Transverse colon (tissue), 4 donors: ENCODE measurements around the gene IMPACT. TPM values are rescaled to one million over a fixed set of nuclear protein-coding genes. Genes with fewer than 3 reads are reported as not detected.

Experiments used
- DNase-seq: peaks from one replicate; pipeline ENCODE4 v3.0.0-alpha.2; 2019
- H3K27ac ChIP-seq, 4 donors: fragments of 200-600 bp; sonication (generic); 2 replicates each; pipeline ENCODE4 v1.5.1; 2016 to 2018; ENCODE audit warnings: inconsistent platforms in 4 of 4
- H3K27me3 ChIP-seq: fragments of 200-600 bp; sonication (generic); 2 replicates; pipeline ENCODE4 v1.5.1; 2017; ENCODE audit warnings: inconsistent platforms
- H3K36me3 ChIP-seq, 4 donors: fragments of 200-600 bp; sonication (generic); 2 replicates each; pipeline ENCODE4 v1.5.1; 2017 to 2019; ENCODE audit warnings: inconsistent platforms in 4 of 4
- H3K4me1 ChIP-seq, 4 donors: fragments of 200-600 bp; sonication (generic); 2 replicates each; pipeline ENCODE4 v1.5.1; 2017 to 2020; ENCODE audit warnings: inconsistent platforms in 4 of 4
- H3K4me3 ChIP-seq, 4 donors: fragments of 200-600 bp; sonication (generic); 1 replicate in 1 of 4; 2 replicates in 3 of 4; pipeline versions ENCODE4 v1.5.1 to v1.6.1; 2017 to 2019; ENCODE audit warnings: inconsistent platforms in 4 of 4
- H3K9me3 ChIP-seq, 2 donors: fragments of 200-600 bp; sonication (generic); 2 replicates each; pipeline ENCODE4 v1.5.1; 2017 to 2019; ENCODE audit warnings: inconsistent platforms in 2 of 2
- EP300 ChIP-seq: sonication (generic); formaldehyde crosslinking; IDR thresholded peaks from one replicate; pipeline ENCODE4 v1.6.1; 2017; ENCODE audit warnings: antibody characterized with exemption, low read depth
- POLR2A ChIP-seq: fragments of 450-650 bp; IDR thresholded peaks from one replicate; pipeline ENCODE4 v1.6.1; 2016; ENCODE audit warnings: antibody characterized with exemption, mild to moderate bottlenecking, moderate library complexity
- POLR2AphosphoS5 ChIP-seq, 3 donors: sonication (generic); formaldehyde crosslinking; IDR thresholded peaks; one replicate each; pipeline ENCODE4 v1.6.1; 2016; ENCODE audit warnings: antibody characterized with exemption in 3 of 3
- WGBS, 2 donors: methylation state at CpG; one replicate each; pipeline ENCODE4 v1.1.5; 2018; ENCODE audit warnings: low coverage in 1 of 2; 5-methylcytosine and 5-hydroxymethylcytosine counted together
- in situ Hi-C, 4 donors: fragments of 200-750 bp; cut with MboI; loops; one replicate each; pipeline versions ENCODE4 v1.15.0 to v1.15.1; 2017; ENCODE audit warnings: low sequenced_read_pairs in 3 of 4, low pct_ligation_motif_present in 1 of 4, low pct_unique_long_range_greater_than_20kb in 1 of 4
- intact Hi-C: fragments of 100-400 bp; cut with DNase I; formaldehyde crosslinking; loops from one replicate; pipeline ENCODE4 v1.15.1; 2023; ENCODE audit warnings: low total_unique reads
- total RNA-seq, 4 donors: library from RNA; depleted of rRNA; stranded (reverse); fragments of >200 nt; gene quantifications; one replicate each; pipeline ENCODE4 v1.1.0, GENCODE V29; 2016
- TF ChIP-seq, protein P1 (sequence below), 5 experiments: fragments of 200-600 bp in 3 of 5; fragments of 450-650 bp in 2 of 5; sonication (generic) in 3 of 5; IDR thresholded peaks; 1 replicate in 2 of 5; 2 replicates in 3 of 5; pipeline ENCODE4 v1.5.1; 2016 to 2017; ENCODE audit warnings: antibody characterized with exemption in 5 of 5, inconsistent platforms in 3 of 5, mild to moderate bottlenecking in 2 of 5, moderate library complexity in 1 of 5

The IMPACT gene
- total RNA-seq, 4 donors from 2014 or later, result 12.4 to 18.0 (median 16.5) TPM

DNA sequence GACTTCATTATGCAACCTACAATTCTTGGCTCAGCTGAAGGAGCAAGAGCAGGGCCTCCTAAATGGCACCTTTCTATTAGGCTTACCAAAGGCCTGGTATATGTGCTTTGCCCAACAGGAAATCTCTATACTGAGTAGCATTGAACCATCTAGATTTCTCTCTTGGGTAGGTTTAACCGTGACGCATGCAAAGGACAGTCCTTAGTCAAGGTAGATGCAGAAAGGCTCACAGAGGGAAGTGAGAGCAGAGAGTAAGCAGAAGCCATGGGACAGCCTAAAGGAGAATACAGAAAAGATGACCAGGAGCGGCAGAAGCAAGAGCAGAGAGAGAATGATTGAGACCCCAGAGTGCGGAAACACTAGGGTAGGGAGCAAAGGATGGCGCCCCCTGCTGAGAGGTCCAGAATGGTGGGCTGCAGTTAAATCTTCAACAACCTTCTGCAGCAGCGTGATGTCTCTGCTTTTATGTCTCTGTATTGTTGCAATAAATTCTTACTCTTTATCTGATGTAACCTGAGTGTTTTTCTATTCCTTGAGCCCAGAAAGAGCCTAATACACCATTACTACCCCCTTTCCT lies 24.2 kb upstream of the IMPACT start:
- intact Hi-C loops, result no loop called here
- in situ Hi-C loops, result no loop called here
- Histone ChIP-seq H3K27ac (no peak overlapping the region), H3K9me3 (no peaks in the 10 kb centered on the region), H3K4me1 (peaks cover 0 to 8% (median 6%) of the 10 kb centered on the region in 4 donors), H3K27me3 (no peaks in the 10 kb centered on the region), H3K36me3 (no peaks in the 10 kb centered on the region), H3K4me3 (no peak overlapping the region)
- TF ChIP-seq POLR2A (no peak), EP300 (no peak), POLR2AphosphoS5 (IDR thresholded peaks at IDR 0.05) (no peak)
- TF ChIP-seq, protein P1, sequence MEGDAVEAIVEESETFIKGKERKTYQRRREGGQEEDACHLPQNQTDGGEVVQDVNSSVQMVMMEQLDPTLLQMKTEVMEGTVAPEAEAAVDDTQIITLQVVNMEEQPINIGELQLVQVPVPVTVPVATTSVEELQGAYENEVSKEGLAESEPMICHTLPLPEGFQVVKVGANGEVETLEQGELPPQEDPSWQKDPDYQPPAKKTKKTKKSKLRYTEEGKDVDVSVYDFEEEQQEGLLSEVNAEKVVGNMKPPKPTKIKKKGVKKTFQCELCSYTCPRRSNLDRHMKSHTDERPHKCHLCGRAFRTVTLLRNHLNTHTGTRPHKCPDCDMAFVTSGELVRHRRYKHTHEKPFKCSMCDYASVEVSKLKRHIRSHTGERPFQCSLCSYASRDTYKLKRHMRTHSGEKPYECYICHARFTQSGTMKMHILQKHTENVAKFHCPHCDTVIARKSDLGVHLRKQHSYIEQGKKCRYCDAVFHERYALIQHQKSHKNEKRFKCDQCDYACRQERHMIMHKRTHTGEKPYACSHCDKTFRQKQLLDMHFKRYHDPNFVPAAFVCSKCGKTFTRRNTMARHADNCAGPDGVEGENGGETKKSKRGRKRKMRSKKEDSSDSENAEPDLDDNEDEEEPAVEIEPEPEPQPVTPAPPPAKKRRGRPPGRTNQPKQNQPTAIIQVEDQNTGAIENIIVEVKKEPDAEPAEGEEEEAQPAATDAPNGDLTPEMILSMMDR (IDR thresholded peaks at IDR 0.05), result peak in 1 of 5 experiments; percentile 11
- no peak for DNase-seq
- WGBS, 2 donors, result 63 to 78% methylated on average over 6 of the region's 6 CpGs

DNA sequence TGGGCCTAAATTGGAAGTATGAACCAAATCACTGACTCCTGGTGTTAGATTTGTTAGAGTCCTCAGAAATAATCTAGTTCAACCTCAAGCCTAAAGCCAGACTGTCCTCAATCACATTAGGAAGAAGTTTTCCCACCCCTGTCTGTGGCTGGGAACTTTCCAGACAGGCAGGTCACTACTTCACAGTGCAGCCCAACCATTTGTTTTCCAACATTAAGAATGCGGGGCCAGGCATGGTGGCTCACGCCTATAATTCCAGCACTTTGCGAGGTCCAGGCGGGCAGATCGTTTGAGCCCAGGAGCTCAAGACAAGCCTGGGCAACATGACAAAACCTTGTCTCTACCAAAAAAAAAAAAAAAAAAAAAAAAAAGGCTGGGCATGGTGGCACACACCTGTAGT lies 23.4 kb upstream of the IMPACT start:
- Histone ChIP-seq H3K9me3 (no peaks in the 10 kb centered on the region), H3K36me3 (no peaks in the 10 kb centered on the region), H3K4me1 (peaks cover 0 to 7% (median 4%) of the 10 kb centered on the region in 4 donors), H3K27ac (no peak overlapping the region), H3K27me3 (no peaks in the 10 kb centered on the region), H3K4me3 (no peak overlapping the region)
- intact Hi-C loops (no loop called here), in situ Hi-C loops (no loop called here)
- TF ChIP-seq POLR2A (no peak), POLR2AphosphoS5 (IDR thresholded peaks at IDR 0.05) (no peak), EP300 (no peak)
- TF ChIP-seq, protein P1 (IDR thresholded peaks at IDR 0.05), result no peak
- WGBS, 2 donors, result 90% methylated on average over 5 of the region's 5 CpGs; no CpG with 5 or more reads in 1 of the 2 donors
- no peak for DNase-seq

GRCh38 chr18:24404591-24404990 lies 21.9 kb upstream of the IMPACT start:
- Histone ChIP-seq H3K4me1 (no peaks in the 10 kb centered on the region), H3K4me3 (no peak overlapping the region), H3K9me3 (no peaks in the 10 kb centered on the region), H3K36me3 (no peaks in the 10 kb centered on the region), H3K27me3 (peaks cover 9% of the 10 kb centered on the region), H3K27ac (no peak overlapping the region)
- TF ChIP-seq POLR2A (no peak), POLR2AphosphoS5 (IDR thresholded peaks at IDR 0.05) (no peak), EP300 (no peak)
- TF ChIP-seq, protein P1 (IDR thresholded peaks at IDR 0.05), result no peak
- intact Hi-C loops (no loop called here), in situ Hi-C loops (no loop called here)
- no peak for DNase-seq
- 71 to 83% methylated on average over 2 to 3 of the region's 3 CpGs for WGBS, 2 donors

DNA sequence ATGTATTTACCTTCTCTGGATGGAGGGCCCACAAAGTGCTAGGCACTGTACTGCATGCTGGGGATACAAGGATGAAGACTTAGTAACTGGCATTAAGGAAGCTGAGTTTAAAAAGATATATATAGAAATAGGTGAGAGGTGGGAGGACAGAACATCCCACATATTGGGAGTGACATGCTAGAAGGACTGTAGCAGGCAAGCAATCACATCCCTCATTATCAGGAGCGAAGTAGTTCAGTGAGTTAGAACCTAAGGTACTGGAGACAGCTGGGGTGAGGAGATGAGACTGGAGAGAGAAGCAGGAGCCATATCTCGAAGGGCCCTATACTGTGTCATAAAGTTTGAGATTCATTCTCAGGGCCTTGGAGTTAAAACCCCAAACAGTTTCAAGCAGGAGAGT lies 18.0 kb upstream of the IMPACT start:
- H3K4me3 ChIP-seq, result no peak overlapping the region
- intact Hi-C loops (no loop called here), in situ Hi-C loops (no loop called here)
- no peaks in the 10 kb centered on the region for H3K4me1 ChIP-seq
- peaks cover 9% of the 10 kb centered on the region for H3K27me3 ChIP-seq
- H3K9me3 ChIP-seq, result no peaks in the 10 kb centered on the region
- no peak for DNase-seq
- 81% methylated on average over 2 of the region's 2 CpGs; no CpG with 5 or more reads in 1 of the 2 donors for WGBS, 2 donors
- no peaks in the 10 kb centered on the region for H3K36me3 ChIP-seq
- H3K27ac ChIP-seq, result no peak overlapping the region
- TF ChIP-seq, protein P1 (IDR thresholded peaks at IDR 0.05), result no peak
- TF ChIP-seq EP300 (no peak), POLR2AphosphoS5 (IDR thresholded peaks at IDR 0.05) (no peak), POLR2A (no peak)
